Gastroesophageal sphincter (tissue), 3 donors: ENCODE measurements around the gene ZNF821.

Experiments
- CTCF ChIP-seq, 4 experiments: fragments of 200-600 bp in 2 of 4; fragments of 450-650 bp in 2 of 4; sonication (generic) in 1 of 4; IDR thresholded peaks; one replicate each; pipeline ENCODE4 v1.5.1; 2017 to 2019; ENCODE audit warnings: antibody characterized with exemption in 4 of 4, mild to moderate bottlenecking in 2 of 4, moderate library complexity in 2 of 4
- EP300 ChIP-seq: sonication (generic); formaldehyde crosslinking; IDR thresholded peaks from one replicate; pipeline ENCODE4 v1.6.1; 2017; ENCODE audit warnings: antibody characterized with exemption, mild to moderate bottlenecking
- POLR2A ChIP-seq, 2 donors: fragments of 450-650 bp; IDR thresholded peaks; one replicate each; pipeline ENCODE4 v1.6.1; 2017; ENCODE audit warnings: antibody characterized with exemption in 2 of 2, mild to moderate bottlenecking in 2 of 2, moderate library complexity in 1 of 2
- POLR2AphosphoS5 ChIP-seq: sonication (generic); formaldehyde crosslinking; IDR thresholded peaks from one replicate; pipeline ENCODE4 v1.6.1; 2017; ENCODE audit warnings: antibody characterized with exemption

GRCh38 chr16:71915350-71915749 lies 31.4 kb upstream of the ZNF821 start:
- TF ChIP-seq CTCF (IDR thresholded peaks at IDR 0.05) (no peak), POLR2A (IDR thresholded peaks at IDR 0.05) (no peak), POLR2AphosphoS5 (no peak), EP300 (no peak)
